K562 (cell line): Measurements from ENCODE around the gene NPEPL1. TPM values are rescaled to one million over a fixed set of nuclear protein-coding genes. Genes with fewer than 3 reads are reported as not detected.

Experiments
- ATAC-seq: fragments of 200-7000 bp; cut with Tn5 transposase; 3 replicates; pipeline ENCODE4 v1.9.1; 2020; ENCODE audit warnings: moderate library complexity
- BruUV-seq: library from RNA; stranded (reverse); fragments of 400-500 nt; replicated peaks from 2 replicates; lab custom pipeline; 2021; lab: Mats Ljungman, UMichigan
- CTCF ChIA-PET: fragments of 300-600 bp; formaldehyde crosslinking; extraction: SDS; loops from one replicate; lab custom pipeline; 2021; ENCODE audit warnings: low intra/inter-chr PET ratio; lab: Yijun Ruan, JAX
- POLR2A ChIA-PET: fragments of 300-600, 350-650 bp; sonication (Branson Sonifier 250); formaldehyde crosslinking; extraction: SDS; loops from one replicate; lab custom pipeline; 2021; ENCODE audit warnings: antibody characterized with exemption, inconsistent platforms; lab: Yijun Ruan, JAX
- DNase-seq, 4 experiments: peaks; one replicate each; pipeline versions ENCODE4 v3.0.0 to v3.0.0-alpha.2; 2011 to 2018; ENCODE audit warnings: low spot score in 3 of 4, mixed read lengths in 3 of 4; ENCODE audit errors: extremely low read depth in 1 of 4
- FAIRE-seq: peaks from 2 replicates; lab custom pipeline; 2011; peaks lifted over from hg19 to GRCh38; lab: Jason Lieb, UNC
- H2AFZ ChIP-seq: 2 replicates; pipeline ENCODE4 v1.6.0; 2011; ENCODE audit warnings: low read depth, low read length, control low read depth, inconsistent platforms
- H3K27ac ChIP-seq: fragments of 200-600 bp; 3 replicates; pipeline ENCODE4 v1.8.0; 2011; ENCODE audit warnings: low read depth, mild to moderate bottlenecking, control low read depth, inconsistent platforms, low read length, moderate library complexity, mixed read lengths; ENCODE audit errors: extremely low read depth
- H3K27me3 ChIP-seq, 2 experiments: fragments of 300-600 bp in 1 of 2; 2 replicates in 1 of 2; 3 replicates in 1 of 2; pipeline versions ENCODE4 v1.6.0 to v1.8.0; 2011; ENCODE audit warnings: inconsistent platforms in 2 of 2, low read length in 2 of 2, mild to moderate bottlenecking in 1 of 2, mixed read lengths in 1 of 2, moderate library complexity in 1 of 2; ENCODE audit not compliant: control insufficient read depth in 2 of 2, insufficient read depth in 2 of 2
- H3K36me3 ChIP-seq: fragments of 300-600 bp; 3 replicates; pipeline ENCODE4 v1.8.0; 2011; ENCODE audit warnings: mild to moderate bottlenecking, low read length, inconsistent platforms; ENCODE audit not compliant: control insufficient read depth, insufficient read depth
- H3K4me1 ChIP-seq, 2 experiments: fragments of 200-600 bp in 1 of 2; replicated peaks in 1 of 2; 2 replicates in 1 of 2; 3 replicates in 1 of 2; pipeline versions ENCODE4 v1.5.1 to v1.8.0; 2011; ENCODE audit warnings: inconsistent platforms in 2 of 2, low read length in 2 of 2, mild to moderate bottlenecking in 1 of 2, mixed read lengths in 1 of 2, moderate library complexity in 1 of 2; ENCODE audit not compliant: control insufficient read depth in 2 of 2, insufficient read depth in 2 of 2
- H3K4me2 ChIP-seq: 2 replicates; pipeline ENCODE4 v1.6.1; 2011; ENCODE audit warnings: low read length, control low read depth, inconsistent platforms, mixed read lengths; ENCODE audit not compliant: insufficient read depth
- H3K4me3 ChIP-seq: fragments of 200-600 bp; sonication (generic), shearing (Covaris generic); 2 replicates; pipeline ENCODE4 v1.5.1; 2016; ENCODE audit warnings: control low read depth, inconsistent platforms
- H3K79me2 ChIP-seq: fragments of 200-600 bp; 3 replicates; pipeline ENCODE4 v1.8.0; 2011; ENCODE audit warnings: low read length, inconsistent platforms; ENCODE audit not compliant: control insufficient read depth, insufficient read depth
- H3K9ac ChIP-seq, 2 experiments: 2 replicates each; pipeline versions ENCODE4 v1.6.0 to v1.6.1; 2011; ENCODE audit warnings: low read depth in 2 of 2, low read length in 2 of 2, control low read depth in 1 of 2, inconsistent platforms in 1 of 2, mild to moderate bottlenecking in 1 of 2, mixed read lengths in 1 of 2; ENCODE audit not compliant: insufficient read depth in 1 of 2
- H3K9me1 ChIP-seq: one replicate; pipeline ENCODE4 v1.6.0; 2011; ENCODE audit warnings: inconsistent platforms, mild to moderate bottlenecking, low read length, moderate library complexity; ENCODE audit not compliant: control insufficient read depth, insufficient read depth
- H3K9me3 ChIP-seq: replicated peaks from 2 replicates; pipeline ENCODE4 v1.5.1; 2011; ENCODE audit warnings: low read depth, low read length, inconsistent platforms; ENCODE audit not compliant: control insufficient read depth, insufficient read depth
- H4K20me1 ChIP-seq: replicated peaks from 2 replicates; pipeline ENCODE4 v1.6.1; 2011; ENCODE audit warnings: low read length, inconsistent platforms, mixed read lengths; ENCODE audit not compliant: control insufficient read depth, insufficient read depth
- GMEB1 ChIP-seq: fragments of 250-450 bp; sonication (Bioruptor Pico); IDR thresholded peaks from 2 replicates; pipeline ENCODE4 v1.4.0; 2020; ENCODE audit warnings: mild to moderate bottlenecking
- HMBOX1 ChIP-seq: sonication (generic); IDR thresholded peaks from 2 replicates; pipeline ENCODE4 v1.6.1; 2016
- HOXB6 ChIP-seq: fragments of 250-450 bp; sonication (Bioruptor Pico); IDR thresholded peaks from 2 replicates; pipeline ENCODE4 v1.5.1; 2022; ENCODE audit warnings: mild to moderate bottlenecking, borderline replicate concordance
- KLF1 ChIP-seq: fragments of 450-650 bp; IDR thresholded peaks from 2 replicates; pipeline ENCODE4 v1.6.1; 2016; ENCODE audit warnings: missing genetic modification characterization, missing compliant biosample characterization
- MAX ChIP-seq: sonication (generic); formaldehyde crosslinking; IDR thresholded peaks from 2 replicates; pipeline ENCODE4 v1.9.0; 2022; ENCODE audit warnings: mild to moderate bottlenecking, missing genetic modification reagents
- RFX1 ChIP-seq: fragments of 450-650 bp; IDR thresholded peaks from 2 replicates; pipeline ENCODE4 v1.6.1; 2016; ENCODE audit warnings: mild to moderate bottlenecking, moderate library complexity
- TSC22D4 ChIP-seq: fragments of 450-650 bp; IDR thresholded peaks from 2 replicates; pipeline ENCODE4 v1.6.1; 2016; ENCODE audit warnings: missing genetic modification characterization, missing biosample characterization, control low read depth
- ZNF449 ChIP-seq: fragments of 250-450 bp; sonication (Bioruptor Pico); IDR thresholded peaks from 2 replicates; pipeline ENCODE4 v1.8.0; 2022; ENCODE audit warnings: moderate library complexity, mild to moderate bottlenecking, inconsistent platforms
- ZNF75A ChIP-seq: fragments of 450-650 bp; formaldehyde crosslinking; IDR thresholded peaks from 2 replicates; pipeline ENCODE4 v1.4.0; 2020; ENCODE audit warnings: mild to moderate bottlenecking
- WGBS: fragments of 100-300 bp; shearing (Covaris generic); methylation state at CpG from one replicate; pipeline ENCODE4 v1.1.6; 2016; ENCODE audit warnings: low coverage, mixed read lengths; ENCODE audit not compliant: insufficient coverage; ENCODE audit errors: missing lambda C conversion rate; 5-methylcytosine and 5-hydroxymethylcytosine counted together
- in situ Hi-C: fragments of 300-500 bp; cut with MboI; formaldehyde crosslinking; loops from 4 replicates; pipeline ENCODE4 v1.15.0; 2018; ENCODE audit warnings: inconsistent platforms, mixed read lengths
- intact Hi-C: fragments of 100-400 bp; cut with micrococcal nuclease; formaldehyde crosslinking; loops from 2 replicates; pipeline ENCODE4 v1.14.2; 2022
- polyA plus RNA-seq, 8 experiments: library from polyadenylated mRNA; depleted of rRNA in 4 of 8; stranded (reverse) in 5 of 8; unstranded in 3 of 8; fragments of >200 nt; fragmentation: Nextera tagmentation in 2 of 8; fragmentation: Illumina TruSeq in 1 of 8; extraction: Ambion mirVana in 2 of 8; extraction: Trizol in 1 of 8; gene quantifications; 2 replicates each; pipeline versions ENCODE4 v1.2.1 to v1.2.3, GENCODE V29; 2011 to 2014; ENCODE audit warnings: inconsistent platforms in 1 of 8, missing spikeins in 1 of 8
- total RNA-seq, 7 experiments: library from RNA; depleted of rRNA in 6 of 7; stranded (reverse); fragments of >200 nt in 6 of 7; fragmentation: Illumina TruSeq in 2 of 7; extraction: Trizol in 2 of 7; gene quantifications; 2 replicates each; pipeline versions ENCODE4 v1.2.1 to v1.2.3, GENCODE V29; 2011 to 2021; ENCODE audit warnings: low replicate concordance in 1 of 7

NPEPL1 gene
- total and polyA plus RNA-seq, 9 of the 15 experiments (the other 6 are each of a cell fraction or from before 2014, with no cell fraction given): 0.04 to 5.6 (median 0.94) TPM

- Histone ChIP-seq H3K27ac (no peak overlapping the region), H3K79me2 (peaks cover 87% of the 10 kb centered on the region), H3K9ac (no peak overlapping the region), H3K4me1 (peaks cover 0 to 11% of the 10 kb centered on the region in 2 experiments; a peak in 3 of 5 replicates), H3K36me3 (peaks cover 43% of the 10 kb centered on the region), H3K9me1 (no peaks in the 10 kb centered on the region), H3K27me3 (no peaks in the 10 kb centered on the region), H3K4me2 (no peak overlapping the region), H4K20me1 (no peaks in the 10 kb centered on the region), H3K9me3 (no peaks in the 10 kb centered on the region), H3K4me3 (no peak overlapping the region), H2AFZ (no peak overlapping the region)
- ATAC-seq (no peak; the same call in 1 of the 3 replicates), FAIRE-seq (no peak), DNase-seq (no peak)
- intact Hi-C loops: loop anchor here (10.0 kb wide), 1 partner anchor 425 kb away; no protein-coding TSS in a partner anchor
- BruUV-seq: no TSS peak
- CTCF ChIA-PET: no interaction called here
- 48% methylated on average over 3 of the region's 3 CpGs for WGBS
- in situ Hi-C loops: loop anchor here (10.0 kb wide), 1 partner anchor 185 kb away; no protein-coding TSS in a partner anchor
- POLR2A ChIA-PET: interaction anchor here (1.2 to 2.8 kb wide), 2 partner anchors 8 to 18 kb away, joined by 4 to 8 read pairs; partner anchors contain the start of gene STX16
- no peak for TF ChIP-seq MAX (CRISPR knock-in tag)
- TF ChIP-seq HMBOX1: no peak
- TF ChIP-seq HOXB6 (CRISPR knock-in tag): no peak
- TF ChIP-seq ZNF75A (CRISPR knock-in tag): no peak
- TF ChIP-seq KLF1 (tag): no peak
- no peak for TF ChIP-seq GMEB1
- no peak for TF ChIP-seq ZNF449 (CRISPR knock-in tag)
- no peak for TF ChIP-seq TSC22D4 (tag)
- peak; percentile 72 for TF ChIP-seq RFX1
These were observed 32.8 kb upstream of the NPEPL1 start for GRCh38 chr20:58659841-58660240.
